HEK293T (cell line): ENCODE data around the gene ROR1.

Source experiments
- CTCF ChIA-PET: fragments of 350-600 bp; formaldehyde crosslinking; extraction: SDS; loops from one replicate; lab custom pipeline; 2021; ENCODE audit warnings: antibody characterized with exemption, inconsistent platforms; lab: Yijun Ruan, JAX
- POLR2A ChIA-PET: fragments of 350-600 bp; formaldehyde crosslinking; extraction: SDS; loops from one replicate; lab custom pipeline; 2020; ENCODE audit warnings: antibody characterized with exemption, inconsistent platforms; lab: Yijun Ruan, JAX
- DNase-seq: peaks from one replicate; pipeline ENCODE4 v3.0.0; 2012; ENCODE audit warnings: mixed read lengths; ENCODE audit errors: extremely low spot score
- ARNT ChIP-seq: fragments of 450-650 bp; IDR thresholded peaks from 2 replicates; pipeline ENCODE4 v1.6.1; 2017; ENCODE audit warnings: mild to moderate bottlenecking
- BHLHE40 ChIP-seq: fragments of 450-650 bp; IDR thresholded peaks from 2 replicates; pipeline ENCODE4 v1.6.1; 2016; ENCODE audit warnings: mild to moderate bottlenecking, moderate library complexity, borderline replicate concordance
- CTBP1 ChIP-seq: fragments of 450-650 bp; IDR thresholded peaks from 2 replicates; pipeline ENCODE4 v1.6.1; 2016; ENCODE audit warnings: borderline replicate concordance
- ELF4 ChIP-seq: fragments of 450-650 bp; IDR thresholded peaks from 2 replicates; pipeline ENCODE4 v1.6.1; 2017; ENCODE audit warnings: antibody characterized with exemption
- FOXA1 ChIP-seq: fragments of 450-650 bp; IDR thresholded peaks from 2 replicates; pipeline ENCODE4 v1.6.1; 2016; ENCODE audit warnings: mild to moderate bottlenecking
- FOXK2 ChIP-seq: fragments of 450-650 bp; IDR thresholded peaks from 2 replicates; pipeline ENCODE4 v1.6.1; 2016; ENCODE audit warnings: mild to moderate bottlenecking
- FOXM1 ChIP-seq: fragments of 450-650 bp; IDR thresholded peaks from 2 replicates; pipeline ENCODE4 v1.6.1; 2017; ENCODE audit warnings: mild to moderate bottlenecking, borderline replicate concordance
- HDGF ChIP-seq: fragments of 450-650 bp; IDR thresholded peaks from 2 replicates; pipeline ENCODE4 v1.6.1; 2017; ENCODE audit warnings: antibody characterized with exemption, borderline replicate concordance
- L3MBTL2 ChIP-seq: fragments of 450-650 bp; conservative IDR thresholded peaks from 2 replicates; pipeline ENCODE4 v1.6.1; 2016; ENCODE audit warnings: mild to moderate bottlenecking
- LEF1 ChIP-seq: fragments of 450-650 bp; IDR thresholded peaks from 2 replicates; pipeline ENCODE4 v1.6.1; 2017; ENCODE audit warnings: mild to moderate bottlenecking, borderline replicate concordance
- NFRKB ChIP-seq: fragments of 450-650 bp; IDR thresholded peaks from 2 replicates; pipeline ENCODE4 v1.6.1; 2016; ENCODE audit warnings: mild to moderate bottlenecking, moderate library complexity
- SP1 ChIP-seq: fragments of 450-650 bp; IDR thresholded peaks from 2 replicates; pipeline ENCODE4 v1.6.1; 2017
- SUZ12 ChIP-seq: fragments of 450-650 bp; IDR thresholded peaks from 2 replicates; pipeline ENCODE4 v1.6.1; 2016; ENCODE audit warnings: mild to moderate bottlenecking
- TARDBP ChIP-seq: fragments of 450-650 bp; IDR thresholded peaks from 2 replicates; pipeline ENCODE4 v1.6.1; 2016
- ZNF384 ChIP-seq: fragments of 450-650 bp; IDR thresholded peaks from 2 replicates; pipeline ENCODE4 v1.6.1; 2016
- TF ChIP-seq, protein P1 (sequence below): fragments of 450-650 bp; IDR thresholded peaks from 2 replicates; pipeline ENCODE4 v1.6.1; 2016

ROR1 gene

DNA sequence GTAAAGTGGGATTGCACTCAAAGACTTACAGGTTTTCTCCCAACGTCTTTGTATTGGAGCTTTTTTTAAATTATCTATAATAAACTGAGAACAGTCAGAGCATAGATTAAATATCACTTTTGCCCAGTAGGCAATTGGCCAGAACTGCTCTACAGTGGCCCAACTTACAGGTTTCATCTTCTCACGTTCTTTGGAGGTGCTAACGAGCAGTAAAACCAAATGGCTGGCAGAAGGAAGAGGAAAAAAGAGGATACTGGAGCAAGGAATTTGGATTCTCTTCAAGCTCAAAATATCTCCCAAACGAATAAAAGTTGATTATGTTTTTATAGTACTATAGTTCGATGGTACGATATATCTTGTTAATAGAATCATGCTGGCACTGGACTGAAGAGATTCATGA lies 201.1 kb downstream of the ROR1 start:
- TF ChIP-seq SP1 (no peak), FOXK2 (no peak), CTBP1 (no peak), ZNF384 (no peak), ARNT (no peak), HDGF (no peak), SUZ12 (no peak), L3MBTL2 (no peak), ELF4 (no peak), FOXM1 (no peak), TARDBP (no peak), FOXA1 (no peak), NFRKB (no peak), LEF1 (no peak), BHLHE40 (no peak)
- TF ChIP-seq, protein P1, sequence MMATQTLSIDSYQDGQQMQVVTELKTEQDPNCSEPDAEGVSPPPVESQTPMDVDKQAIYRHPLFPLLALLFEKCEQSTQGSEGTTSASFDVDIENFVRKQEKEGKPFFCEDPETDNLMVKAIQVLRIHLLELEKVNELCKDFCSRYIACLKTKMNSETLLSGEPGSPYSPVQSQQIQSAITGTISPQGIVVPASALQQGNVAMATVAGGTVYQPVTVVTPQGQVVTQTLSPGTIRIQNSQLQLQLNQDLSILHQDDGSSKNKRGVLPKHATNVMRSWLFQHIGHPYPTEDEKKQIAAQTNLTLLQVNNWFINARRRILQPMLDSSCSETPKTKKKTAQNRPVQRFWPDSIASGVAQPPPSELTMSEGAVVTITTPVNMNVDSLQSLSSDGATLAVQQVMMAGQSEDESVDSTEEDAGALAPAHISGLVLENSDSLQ = no peak
- ChIA-PET CTCF (no interaction called here), POLR2A (interaction anchor here (0.8 kb wide), 1 partner anchor 8 kb away, joined by 3 read pairs; no protein-coding TSS in a partner anchor)
- DNase-seq = no peak

GRCh38 chr1:63975481-63975880 lies 201.7 kb downstream of the ROR1 start:
- no peak for DNase-seq
- ChIA-PET POLR2A (interaction anchor here (0.8 kb wide), 1 partner anchor 9 kb away, joined by 3 read pairs; no protein-coding TSS in a partner anchor), CTCF (no interaction called here)
- TF ChIP-seq LEF1 (no peak), ELF4 (no peak), BHLHE40 (no peak), CTBP1 (no peak), TARDBP (no peak), ARNT (no peak), NFRKB (no peak), SP1 (no peak), HDGF (no peak), FOXK2 (no peak), L3MBTL2 (no peak), SUZ12 (no peak), FOXA1 (no peak), ZNF384 (no peak)
- TF ChIP-seq, protein P1 = no peak

DNA sequence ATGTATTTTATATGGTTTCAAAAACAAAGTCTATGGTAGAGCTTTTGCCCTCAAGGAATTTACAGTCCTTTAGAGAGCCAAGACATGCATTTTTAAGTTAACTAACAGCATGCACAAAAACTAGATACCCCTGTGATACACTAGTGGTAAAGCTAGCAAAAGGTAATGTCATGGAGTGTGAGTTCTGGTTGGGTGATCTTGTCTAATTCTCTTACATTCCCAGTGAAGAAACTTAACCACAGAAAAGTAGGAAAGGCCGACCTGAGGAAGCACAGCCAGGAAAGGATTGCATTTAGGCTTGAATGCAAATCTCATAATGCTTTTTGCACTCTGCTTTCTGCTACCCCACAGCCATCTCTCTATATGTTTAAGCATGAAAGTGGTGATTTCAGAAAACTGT lies 202.2 kb downstream of the ROR1 start:
- DNase-seq = no peak
- ChIA-PET CTCF (no interaction called here), POLR2A (no interaction called here)
- TF ChIP-seq ZNF384 (no peak), ARNT (no peak), BHLHE40 (no peak), SP1 (no peak), FOXK2 (no peak), SUZ12 (no peak), LEF1 (no peak), FOXM1 (no peak), ELF4 (no peak), TARDBP (no peak), CTBP1 (no peak), FOXA1 (no peak), NFRKB (no peak), HDGF (no peak), L3MBTL2 (no peak)
- TF ChIP-seq, protein P1 = no peak

DNA sequence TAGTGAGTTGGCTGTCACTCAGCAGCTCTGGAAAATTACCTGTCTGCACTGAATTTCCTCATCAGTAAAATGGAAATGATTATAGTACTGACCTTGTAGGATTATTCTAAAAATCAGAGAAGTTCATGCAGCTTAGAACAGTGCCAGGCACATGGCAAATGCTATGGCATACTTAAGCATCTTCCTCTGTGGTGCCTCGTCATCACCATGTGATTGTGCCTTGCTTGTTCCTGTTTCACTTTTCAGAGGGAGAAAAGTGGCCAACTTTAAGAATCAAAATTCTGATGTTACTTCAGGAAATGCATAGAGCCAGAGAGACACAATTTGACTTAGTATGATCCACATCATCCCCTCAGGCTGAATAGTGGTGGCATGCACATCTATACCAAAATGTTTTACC lies 203.6 kb downstream of the ROR1 start:
- no peak for DNase-seq
- ChIA-PET POLR2A (no interaction called here), CTCF (no interaction called here)
- TF ChIP-seq ELF4 (no peak), ARNT (no peak), FOXK2 (no peak), TARDBP (no peak)
- TF ChIP-seq, protein P1 = no peak

- no peak for TF ChIP-seq HDGF
- TF ChIP-seq BHLHE40 = no peak
- TF ChIP-seq ZNF384 = no peak
- TF ChIP-seq, protein P1 = no peak
- no peak for TF ChIP-seq TARDBP
- no peak for TF ChIP-seq SP1
- TF ChIP-seq ELF4 = no peak
- no peak for TF ChIP-seq LEF1
- no peak for TF ChIP-seq SUZ12
- no peak for TF ChIP-seq NFRKB
- ChIA-PET CTCF (no interaction called here), POLR2A (no interaction called here)
- no peak for DNase-seq
Measured at GRCh38 chr1:63980740-63981407, 207.1 kb downstream of the ROR1 start.
